ENCODE results near the gene CNTNAP2. TPM values are rescaled to one million over a fixed set of nuclear protein-coding genes. Genes with fewer than 3 reads are reported as not detected.

The CNTNAP2 gene
- total RNA-seq, 1 experiment from 2014 or later: 64.5 TPM

- Histone ChIP-seq H2AFZ (ENCODE audit: low read length) (no peak overlapping the region), H3K27me3 (ENCODE audit: insufficient read depth, low read length) (no peaks in the 10 kb centered on the region; the same call in 1 of the 2 replicates), H3T11ph (ENCODE audit: low read length) (no peak overlapping the region), H3K9ac (ENCODE audit: extremely low read depth, insufficient read length, low read length) (no peak overlapping the region), H3K56ac (ENCODE audit: insufficient read length, low read depth, low read length) (no peak overlapping the region), H3K14ac (ENCODE audit: insufficient read depth, low read length) (no peak overlapping the region), H3K23ac (ENCODE audit: insufficient read length, low read depth, low read length) (no peak overlapping the region), H3K4ac (ENCODE audit: low read depth, low read length) (no peak overlapping the region), H3K79me2 (ENCODE audit: insufficient read depth, low read length) (no peaks in the 10 kb centered on the region), H4K91ac (ENCODE audit: insufficient read length, low read depth, low read length) (no peak overlapping the region), H3K27ac (ENCODE audit: insufficient read length, low read depth, low read length) (no peak overlapping the region), H4K5ac (ENCODE audit: insufficient read length, low read depth, low read length) (no peak overlapping the region), H2BK15ac (ENCODE audit: low read depth, low read length) (no peak overlapping the region), H2BK20ac (ENCODE audit: low read depth, low read length, poor library complexity, severe bottlenecking) (no peak overlapping the region), H3K9me3 (ENCODE audit: control insufficient read depth, low read depth, low read length) (no peaks in the 10 kb centered on the region), H2AK5ac (ENCODE audit: insufficient read length, low read length) (no peak overlapping the region), H3K4me2 (ENCODE audit: insufficient read depth, insufficient read length, low read length) (no peak overlapping the region), H2BK12ac (ENCODE audit: insufficient read length, low read depth, low read length) (no peak overlapping the region), H4K20me1 (ENCODE audit: control insufficient read depth, insufficient read depth, insufficient read length) (no peaks in the 10 kb centered on the region), H3K23me2 (ENCODE audit: insufficient read length, low read depth, low read length, poor library complexity, severe bottlenecking) (no peaks in the 10 kb centered on the region), H3K4me1 (ENCODE audit: insufficient read depth, low read length) (no peaks in the 10 kb centered on the region; the same call in 1 of the 2 replicates), H3K79me1 (ENCODE audit: insufficient read depth, low read depth, low read length, poor library complexity, severe bottlenecking) (no peaks in the 10 kb centered on the region), H2BK120ac (ENCODE audit: low read depth, low read length, poor library complexity, severe bottlenecking) (no peak overlapping the region), H4K8ac (replicated peaks; ENCODE audit: insufficient read length, low read depth, low read length) (no peak overlapping the region), H3K18ac (ENCODE audit: insufficient read length, low read depth, low read length) (no peak overlapping the region), H2BK5ac (ENCODE audit: insufficient read length, low read length) (no peak overlapping the region)
- Mint-ChIP-seq H3K27ac (no peak overlapping the region), H3K9me3 (peaks cover 0 to 4% of the 10 kb centered on the region in 2 experiments; a peak in 2 of 5 replicates), H3K4me3 (no peak overlapping the region), H3K4me1 (peaks cover 7 to 23% of the 10 kb centered on the region in 2 experiments), H3K36me3 (ENCODE audit: insufficient read depth in 1 of 3, low read depth in 3 of 3) (peaks cover 0 to 6% (median 0%) of the 10 kb centered on the region in 3 experiments; a peak in 2 of 7 replicates), H3K27me3 (ENCODE audit: low read depth) (peaks cover 40% of the 10 kb centered on the region)
- no peak for TF ChIP-seq CTCF (conservative IDR thresholded peaks at IDR 0.05)
- no peak for DNase-seq
- no CpG with 5 or more reads among the region's 4 CpGs for WGBS (ENCODE audit: extremely low coverage, insufficient read length, low lambda C conversion rate)
Measured at GRCh38 chr7:148014541-148014940, 1897.9 kb downstream of the CNTNAP2 start.
